BJ (cell line): ENCODE results near the gene C17orf75. TPM values are rescaled to one million over a fixed set of nuclear protein-coding genes. Genes with fewer than 3 reads are reported as not detected.

ENCODE experiments used
- CTCF ChIA-PET: fragments of 350-600 bp; formaldehyde crosslinking; extraction: SDS; loops from one replicate; lab custom pipeline; 2021; ENCODE audit warnings: antibody characterized with exemption, inconsistent platforms; lab: Yijun Ruan, JAX
- POLR2A ChIA-PET: fragments of 300-600 bp; sonication (Branson Sonifier 250); formaldehyde crosslinking; extraction: SDS; loops from one replicate; lab custom pipeline; 2021; ENCODE audit warnings: antibody characterized with exemption; lab: Charles Lee
- DNase-seq: peaks from one replicate; pipeline ENCODE4 v3.0.0-alpha.2; 2011; ENCODE audit warnings: low read depth
- H3K27me3 ChIP-seq: 2 replicates; pipeline ENCODE4 v1.6.0; 2011; ENCODE audit warnings: low read length; ENCODE audit not compliant: control insufficient read depth, insufficient read depth
- H3K36me3 ChIP-seq: 2 replicates; pipeline ENCODE4 v1.5.1; 2011; ENCODE audit warnings: low read length; ENCODE audit not compliant: control insufficient read depth, insufficient read depth
- H3K4me3 ChIP-seq: 2 replicates; pipeline ENCODE4 v1.5.1; 2011; ENCODE audit warnings: low read depth, mild to moderate bottlenecking, control low read depth, low read length
- polyA plus RNA-seq: library from polyadenylated mRNA; depleted of rRNA; stranded (reverse); fragments of >200 nt; gene quantifications from 2 replicates; pipeline ENCODE4 v1.2.3, GENCODE V29; 2011
- TF ChIP-seq, protein P1 (sequence below): IDR thresholded peaks from 2 replicates; pipeline ENCODE4 v1.5.1; 2011; ENCODE audit warnings: low read depth, mild to moderate bottlenecking, control low read depth, inconsistent platforms, low read length, moderate library complexity; ENCODE audit not compliant: insufficient read depth

C17orf75 gene
- polyA plus RNA-seq, 1 experiment, result 9.6 TPM

DNA sequence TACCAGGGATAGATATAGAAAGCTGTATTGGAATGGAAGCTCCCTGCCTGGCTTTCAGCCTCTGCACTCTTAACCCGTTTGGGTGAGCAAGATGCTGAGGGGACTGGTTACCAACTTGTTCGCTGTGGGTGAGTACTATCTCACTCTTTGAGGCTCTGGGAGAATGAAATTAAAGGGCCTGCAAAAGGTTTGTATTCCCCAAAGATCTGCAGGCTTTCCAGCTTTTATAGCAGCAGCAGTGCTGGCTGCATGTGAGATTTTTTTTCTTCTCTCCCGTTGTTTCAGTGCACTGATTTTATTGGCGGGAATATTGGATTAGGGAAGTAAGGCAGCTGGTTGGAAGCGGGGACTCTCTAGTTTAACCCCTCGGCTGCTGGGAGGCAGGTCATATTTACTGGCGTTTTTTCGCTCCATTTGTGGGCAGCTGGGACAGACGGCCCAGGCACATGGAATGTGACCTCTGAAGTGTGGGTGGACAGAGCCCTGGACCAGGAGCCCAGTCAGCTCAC, 30.9 kb downstream of the C17orf75 start:
- CTCF ChIA-PET, result interaction anchor here (0.6 to 2.1 kb wide), 4 partner anchors 9 to 60 kb away, joined by 3 to 7 read pairs (median 4); no protein-coding TSS in a partner anchor
- POLR2A ChIA-PET, result interaction anchor here (0.7 kb wide), 1 partner anchor 13 kb away, joined by 5 read pairs; no protein-coding TSS in a partner anchor
- Histone ChIP-seq H3K4me3 (no peak overlapping the region), H3K36me3 (no peaks in the 10 kb centered on the region), H3K27me3 (peaks cover 5% of the 10 kb centered on the region)
- no peak for DNase-seq
- TF ChIP-seq, protein P1, sequence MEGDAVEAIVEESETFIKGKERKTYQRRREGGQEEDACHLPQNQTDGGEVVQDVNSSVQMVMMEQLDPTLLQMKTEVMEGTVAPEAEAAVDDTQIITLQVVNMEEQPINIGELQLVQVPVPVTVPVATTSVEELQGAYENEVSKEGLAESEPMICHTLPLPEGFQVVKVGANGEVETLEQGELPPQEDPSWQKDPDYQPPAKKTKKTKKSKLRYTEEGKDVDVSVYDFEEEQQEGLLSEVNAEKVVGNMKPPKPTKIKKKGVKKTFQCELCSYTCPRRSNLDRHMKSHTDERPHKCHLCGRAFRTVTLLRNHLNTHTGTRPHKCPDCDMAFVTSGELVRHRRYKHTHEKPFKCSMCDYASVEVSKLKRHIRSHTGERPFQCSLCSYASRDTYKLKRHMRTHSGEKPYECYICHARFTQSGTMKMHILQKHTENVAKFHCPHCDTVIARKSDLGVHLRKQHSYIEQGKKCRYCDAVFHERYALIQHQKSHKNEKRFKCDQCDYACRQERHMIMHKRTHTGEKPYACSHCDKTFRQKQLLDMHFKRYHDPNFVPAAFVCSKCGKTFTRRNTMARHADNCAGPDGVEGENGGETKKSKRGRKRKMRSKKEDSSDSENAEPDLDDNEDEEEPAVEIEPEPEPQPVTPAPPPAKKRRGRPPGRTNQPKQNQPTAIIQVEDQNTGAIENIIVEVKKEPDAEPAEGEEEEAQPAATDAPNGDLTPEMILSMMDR, result no peak

DNA sequence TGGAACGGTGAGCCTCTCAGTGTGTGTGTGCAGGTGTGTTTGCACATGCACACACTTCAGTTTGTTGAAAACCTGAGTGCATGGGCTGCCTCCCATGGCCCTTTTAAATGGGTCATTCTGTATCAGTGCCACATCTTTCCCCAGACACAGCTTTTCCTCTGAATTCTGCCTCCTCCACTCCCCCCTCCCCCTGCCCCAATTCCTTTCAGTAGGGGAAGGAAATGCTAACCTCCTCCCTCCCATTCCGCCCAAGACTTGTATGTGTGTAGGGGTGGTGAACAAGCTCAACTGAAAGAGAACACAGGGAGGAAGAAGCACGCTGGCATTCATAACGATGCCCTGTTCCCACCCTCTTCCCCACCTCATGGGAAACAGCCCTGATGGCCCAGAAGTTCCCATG, 34.3 kb downstream of the C17orf75 start:
- Histone ChIP-seq H3K36me3 (no peaks in the 10 kb centered on the region), H3K4me3 (no peak overlapping the region), H3K27me3 (peaks cover 5% of the 10 kb centered on the region; the same call in 1 of the 2 replicates)
- ChIA-PET CTCF (interaction anchor here (0.7 kb wide), 1 partner anchor 13 kb away, joined by 3 read pairs; no protein-coding TSS in a partner anchor), POLR2A (no interaction called here)
- no peak for DNase-seq
- TF ChIP-seq, protein P1, result no peak

DNA sequence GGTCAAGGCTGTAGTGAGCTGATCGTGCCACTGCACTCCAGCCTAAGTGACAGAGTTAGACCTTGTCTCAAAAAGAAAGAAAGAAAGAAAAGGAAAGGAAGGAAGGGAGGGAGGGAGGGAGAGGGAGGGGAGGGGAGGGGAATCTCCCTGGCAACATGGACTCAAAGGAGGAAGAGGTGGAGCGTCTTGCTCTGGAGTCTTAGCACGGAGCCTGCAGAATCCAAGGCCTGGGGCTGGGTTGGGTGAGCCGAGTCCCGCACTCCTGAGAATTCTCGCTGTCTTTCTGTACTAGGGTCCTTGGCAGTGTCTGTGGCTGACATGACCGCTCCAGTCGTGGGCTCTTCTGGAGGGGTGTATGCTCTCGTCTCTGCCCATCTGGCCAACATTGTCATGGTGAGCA, 36.9 kb downstream of the C17orf75 start:
- Histone ChIP-seq H3K27me3 (peaks cover 5% of the 10 kb centered on the region; the same call in 1 of the 2 replicates), H3K4me3 (no peak overlapping the region), H3K36me3 (no peaks in the 10 kb centered on the region)
- POLR2A ChIA-PET, result no interaction called here
- CTCF ChIA-PET, result no interaction called here
- TF ChIP-seq, protein P1, result no peak
- no peak for DNase-seq

DNA sequence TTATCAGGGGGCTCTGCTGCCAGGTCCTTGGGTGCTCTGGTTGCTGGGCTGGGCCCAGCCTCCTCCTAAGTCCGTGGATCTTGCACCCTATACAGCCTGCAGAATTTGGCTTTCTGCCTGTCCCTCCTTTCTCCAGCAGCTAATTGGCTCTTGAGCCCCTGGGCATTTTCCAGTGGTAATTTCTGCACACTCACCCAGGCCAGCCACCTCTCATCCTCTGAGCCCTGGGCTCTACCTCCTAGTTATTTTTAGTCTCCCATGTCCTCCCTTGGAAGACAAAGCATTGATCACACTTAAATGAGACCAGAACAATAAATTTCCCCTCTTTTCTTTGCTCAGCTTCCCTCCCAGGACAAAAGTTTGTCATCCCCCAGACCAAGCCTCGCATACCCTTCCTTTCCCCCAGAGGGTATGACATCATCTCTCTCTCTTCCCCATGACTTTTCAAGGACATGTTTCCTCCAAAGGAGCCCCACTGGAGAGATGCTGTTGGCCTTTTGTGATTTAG, 38.1 kb downstream of the C17orf75 start:
- Histone ChIP-seq H3K4me3 (no peak overlapping the region), H3K36me3 (no peaks in the 10 kb centered on the region), H3K27me3 (peaks cover 6% of the 10 kb centered on the region)
- CTCF ChIA-PET, result no interaction called here
- POLR2A ChIA-PET, result no interaction called here
- no peak for DNase-seq
- TF ChIP-seq, protein P1, result no peak

DNA sequence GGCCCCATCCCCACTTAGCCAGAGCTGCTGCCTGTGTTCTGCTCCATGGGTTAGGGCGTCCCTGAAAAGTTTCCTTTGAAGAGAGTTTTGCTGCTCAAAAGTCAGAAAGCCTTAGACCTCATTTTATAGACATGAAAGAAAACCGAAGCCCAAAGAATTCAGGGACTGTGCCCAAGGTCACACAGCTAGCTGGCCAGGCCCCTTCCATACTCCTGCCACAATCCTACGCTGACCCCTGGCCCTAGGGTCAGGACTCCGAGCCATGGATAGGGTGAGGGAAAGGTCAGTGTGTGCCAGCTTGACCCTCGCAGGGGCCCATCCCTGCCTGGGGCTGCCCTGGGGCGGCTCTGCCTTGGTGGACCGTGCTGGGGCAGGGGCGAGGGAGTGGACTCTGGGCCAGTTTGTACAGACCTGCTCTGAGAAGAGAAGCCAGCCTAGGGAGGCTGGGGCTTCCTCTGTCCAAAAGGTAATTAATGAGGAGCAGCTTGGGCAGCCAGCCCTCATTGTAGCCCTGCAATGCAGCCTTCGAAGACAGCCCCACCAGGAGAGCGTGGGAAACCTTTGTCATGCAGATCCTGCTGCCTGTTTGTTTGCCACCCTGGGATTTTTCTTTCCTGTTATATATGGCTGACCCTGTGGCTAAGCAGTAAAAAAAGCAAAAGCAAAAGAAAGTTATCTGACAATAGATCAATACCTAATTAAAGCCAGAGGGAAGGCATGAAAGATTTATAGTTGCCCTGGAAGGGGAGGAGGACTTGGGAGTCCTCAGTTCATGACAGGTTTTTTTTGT, 38.9 kb downstream of the C17orf75 start:
- H3K4me3 ChIP-seq, result no peak overlapping the region
- DNase-seq, result no peak
- TF ChIP-seq, protein P1, result no peak
- ChIA-PET CTCF (interaction anchor here (1.8 kb wide), 1 partner anchor 51 kb away, joined by 5 read pairs; no protein-coding TSS in a partner anchor), POLR2A (no interaction called here)
- H3K27me3 ChIP-seq, result peaks cover 10% of the 10 kb centered on the region
- H3K36me3 ChIP-seq, result no peaks in the 10 kb centered on the region
